ENCODE measurements around the gene CIAO3. TPM values are rescaled to one million over a fixed set of nuclear protein-coding genes. Genes with fewer than 3 reads are reported as not detected.

Gene CIAO3
- total and polyA plus RNA-seq, 10 of the 15 experiments (the other 5 are each of a cell fraction or from before 2014, with no cell fraction given): 1.4 to 37.5 (median 30.8) TPM

DNA sequence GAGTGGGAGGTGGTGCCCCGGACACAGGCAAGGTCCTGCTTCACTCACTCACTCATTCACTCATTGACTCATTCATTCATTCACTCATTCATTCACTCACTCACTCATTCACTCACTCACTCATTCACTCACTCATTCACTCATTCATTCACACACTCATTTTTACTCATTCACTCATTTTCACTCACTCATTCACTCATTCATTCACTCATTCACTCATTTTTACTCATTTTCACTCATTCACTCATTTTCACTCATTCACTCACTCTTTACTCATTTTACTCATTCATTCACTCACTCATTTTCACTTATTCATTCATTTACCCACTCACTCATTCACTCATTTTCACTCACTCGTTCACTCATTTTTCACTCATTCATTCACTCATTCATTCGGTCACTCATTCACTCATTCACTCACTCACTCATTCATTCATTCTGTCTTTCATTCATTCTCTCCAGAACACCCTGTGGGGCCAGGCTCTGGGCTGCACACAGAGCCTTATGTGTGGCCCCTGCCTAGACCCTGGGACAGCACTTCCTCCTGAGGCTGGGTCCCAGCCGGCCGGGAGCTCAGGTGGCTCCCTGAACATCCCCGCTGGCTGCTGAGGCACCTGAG is 38.2 kb upstream of the CIAO3 start:
- no peaks in the 10 kb centered on the region for H3K36me3 ChIP-seq (ENCODE audit: control insufficient read depth in 2 of 2, insufficient read depth in 2 of 2, low read length in 1 of 2)
- SMC1A ChIA-PET (ENCODE audit: uncharacterized antibody, unreplicated experiment): no interaction called here
- 41% methylated on average over 6 of the region's 6 CpGs for WGBS (ENCODE audit: insufficient coverage, insufficient replicate concordance, low lambda C conversion rate, missing lambda C conversion rate)
- H3K9ac ChIP-seq (ENCODE audit: control insufficient read depth, insufficient read depth, low read length): no peak overlapping the region
- H2AFZ ChIP-seq (ENCODE audit: control insufficient read depth, low read depth, low read length): no peak overlapping the region
- H3K4me1 ChIP-seq (ENCODE audit: control insufficient read depth, insufficient read depth, low read length): no peaks in the 10 kb centered on the region
- H3K27me3 ChIP-seq (replicated peaks in 1 of 2; ENCODE audit: control insufficient read depth in 2 of 2, insufficient read depth in 2 of 2, low read length in 1 of 2): no peaks in the 10 kb centered on the region
- FAIRE-seq (no peak), DNase-seq (ENCODE audit: low read depth, low spot score) (no peak), ATAC-seq (no peak)
- no peak overlapping the region for H3K27ac ChIP-seq (ENCODE audit: control insufficient read depth, insufficient read depth)
- no peak overlapping the region for H3K4me3 ChIP-seq
- RAD21 ChIA-PET (ENCODE audit: unreplicated experiment): no interaction called here
- in situ Hi-C loops (cut with MboI): no loop called here
- POLR2A ChIA-PET: no interaction called here
- TF ChIP-seq, protein P1, sequence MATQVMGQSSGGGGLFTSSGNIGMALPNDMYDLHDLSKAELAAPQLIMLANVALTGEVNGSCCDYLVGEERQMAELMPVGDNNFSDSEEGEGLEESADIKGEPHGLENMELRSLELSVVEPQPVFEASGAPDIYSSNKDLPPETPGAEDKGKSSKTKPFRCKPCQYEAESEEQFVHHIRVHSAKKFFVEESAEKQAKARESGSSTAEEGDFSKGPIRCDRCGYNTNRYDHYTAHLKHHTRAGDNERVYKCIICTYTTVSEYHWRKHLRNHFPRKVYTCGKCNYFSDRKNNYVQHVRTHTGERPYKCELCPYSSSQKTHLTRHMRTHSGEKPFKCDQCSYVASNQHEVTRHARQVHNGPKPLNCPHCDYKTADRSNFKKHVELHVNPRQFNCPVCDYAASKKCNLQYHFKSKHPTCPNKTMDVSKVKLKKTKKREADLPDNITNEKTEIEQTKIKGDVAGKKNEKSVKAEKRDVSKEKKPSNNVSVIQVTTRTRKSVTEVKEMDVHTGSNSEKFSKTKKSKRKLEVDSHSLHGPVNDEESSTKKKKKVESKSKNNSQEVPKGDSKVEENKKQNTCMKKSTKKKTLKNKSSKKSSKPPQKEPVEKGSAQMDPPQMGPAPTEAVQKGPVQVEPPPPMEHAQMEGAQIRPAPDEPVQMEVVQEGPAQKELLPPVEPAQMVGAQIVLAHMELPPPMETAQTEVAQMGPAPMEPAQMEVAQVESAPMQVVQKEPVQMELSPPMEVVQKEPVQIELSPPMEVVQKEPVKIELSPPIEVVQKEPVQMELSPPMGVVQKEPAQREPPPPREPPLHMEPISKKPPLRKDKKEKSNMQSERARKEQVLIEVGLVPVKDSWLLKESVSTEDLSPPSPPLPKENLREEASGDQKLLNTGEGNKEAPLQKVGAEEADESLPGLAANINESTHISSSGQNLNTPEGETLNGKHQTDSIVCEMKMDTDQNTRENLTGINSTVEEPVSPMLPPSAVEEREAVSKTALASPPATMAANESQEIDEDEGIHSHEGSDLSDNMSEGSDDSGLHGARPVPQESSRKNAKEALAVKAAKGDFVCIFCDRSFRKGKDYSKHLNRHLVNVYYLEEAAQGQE (IDR thresholded peaks at IDR 0.05; ENCODE audit: low read depth, low read length): no peak
- no peak for TF ChIP-seq LARP7 (IDR thresholded peaks at IDR 0.05)
- TF ChIP-seq ZNF24 (IDR thresholded peaks at IDR 0.05): peak; percentile 98
- no peak for TF ChIP-seq IKZF2 (IDR thresholded peaks at IDR 0.05)
- peak; percentile 75 for TF ChIP-seq BCL3 (IDR thresholded peaks at IDR 0.05; ENCODE audit: borderline replicate concordance, insufficient read depth, low read depth, low read length, poor library complexity, severe bottlenecking)
- no peak for TF ChIP-seq STAT1 (conservative IDR thresholded peaks at IDR 0.05)
- TF ChIP-seq, protein P2, sequence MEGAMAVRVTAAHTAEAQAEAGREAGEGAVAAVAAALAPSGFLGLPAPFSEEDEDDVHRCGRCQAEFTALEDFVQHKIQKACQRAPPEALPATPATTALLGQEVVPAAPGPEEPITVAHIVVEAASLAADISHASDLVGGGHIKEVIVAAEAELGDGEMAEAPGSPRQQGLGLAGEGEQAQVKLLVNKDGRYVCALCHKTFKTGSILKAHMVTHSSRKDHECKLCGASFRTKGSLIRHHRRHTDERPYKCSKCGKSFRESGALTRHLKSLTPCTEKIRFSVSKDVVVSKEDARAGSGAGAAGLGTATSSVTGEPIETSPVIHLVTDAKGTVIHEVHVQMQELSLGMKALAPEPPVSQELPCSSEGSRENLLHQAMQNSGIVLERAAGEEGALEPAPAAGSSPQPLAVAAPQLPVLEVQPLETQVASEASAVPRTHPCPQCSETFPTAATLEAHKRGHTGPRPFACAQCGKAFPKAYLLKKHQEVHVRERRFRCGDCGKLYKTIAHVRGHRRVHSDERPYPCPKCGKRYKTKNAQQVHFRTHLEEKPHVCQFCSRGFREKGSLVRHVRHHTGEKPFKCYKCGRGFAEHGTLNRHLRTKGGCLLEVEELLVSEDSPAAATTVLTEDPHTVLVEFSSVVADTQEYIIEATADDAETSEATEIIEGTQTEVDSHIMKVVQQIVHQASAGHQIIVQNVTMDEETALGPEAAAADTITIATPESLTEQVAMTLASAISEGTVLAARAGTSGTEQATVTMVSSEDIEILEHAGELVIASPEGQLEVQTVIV (IDR thresholded peaks at IDR 0.05; ENCODE audit: borderline replicate concordance, partially characterized antibody): no peak
- TF ChIP-seq TCF12 (IDR thresholded peaks at IDR 0.05; ENCODE audit: low read depth, low read length): no peak
- TF ChIP-seq SMARCA5 (IDR thresholded peaks at IDR 0.05): no peak
- TF ChIP-seq ZNF274 (IDR thresholded peaks at IDR 0.05; ENCODE audit: insufficient read depth, insufficient read length): no peak
- no peak for TF ChIP-seq FOXK2 (IDR thresholded peaks at IDR 0.05)
- no peak for TF ChIP-seq HDAC6 (IDR thresholded peaks at IDR 0.05; ENCODE audit: unreplicated experiment)
- TF ChIP-seq NBN (IDR thresholded peaks at IDR 0.05): 0 out of 2 replicates have a peak, but pooled peaks have one; percentile 20
- TF ChIP-seq NFYA (IDR thresholded peaks at IDR 0.05; ENCODE audit: borderline replicate concordance, low read depth, low read length): no peak
- TF ChIP-seq ZNF207 (IDR thresholded peaks at IDR 0.05; ENCODE audit: borderline replicate concordance): no peak
- no peak for TF ChIP-seq SP1 (IDR thresholded peaks at IDR 0.05; ENCODE audit: low read depth, low read length)
- no peaks in the 10 kb centered on the region for H3K9me3 ChIP-seq (replicated peaks; ENCODE audit: control insufficient read depth, insufficient read depth, low read length)
- no peaks in the 10 kb centered on the region for H3K79me2 ChIP-seq (ENCODE audit: control insufficient read depth, insufficient read depth, low read length)
- H3K4me2 ChIP-seq (ENCODE audit: control insufficient read depth, insufficient read depth): no peak overlapping the region
- no peaks in the 10 kb centered on the region for H4K20me1 ChIP-seq (ENCODE audit: control insufficient read depth, insufficient read depth)
- intact Hi-C loops (cut with micrococcal nuclease; ENCODE audit: unreplicated experiment): no loop called here
- BruUV-seq (replicated peaks): no TSS peak
- CTCF ChIA-PET: no interaction called here

Measured in GM12878 (cell line).